ENCODE data around the gene TAF15. TPM values are rescaled to one million over a fixed set of nuclear protein-coding genes. Genes with fewer than 3 reads are reported as not detected.

The TAF15 gene
- total and polyA plus RNA-seq, 2 of the 13 experiments (the other 11 are each of a cell fraction or from before 2014, with no cell fraction given), result 25.2 to 26.5 TPM

- TF ChIP-seq ZNF280B (CRISPR knock-in tag; IDR thresholded peaks at IDR 0.05; ENCODE audit: borderline replicate concordance), result no peak
- peak; percentile 67; the same call in 1 of the 2 replicates for TF ChIP-seq HNF1B (CRISPR knock-in tag; IDR thresholded peaks at IDR 0.05)
- no peak for TF ChIP-seq HINFP (CRISPR knock-in tag; IDR thresholded peaks at IDR 0.05; ENCODE audit: low read depth)
- TF ChIP-seq KLF12 (CRISPR knock-in tag; IDR thresholded peaks at IDR 0.05; ENCODE audit: borderline replicate concordance), result no peak
- TF ChIP-seq ZNF232 (CRISPR knock-in tag; IDR thresholded peaks at IDR 0.05; ENCODE audit: borderline replicate concordance), result 0 out of 2 replicates have a peak, but pooled peaks have one; percentile 13
- peak; percentile 78; the same call in 1 of the 2 replicates for TF ChIP-seq ZNF589 (CRISPR knock-in tag; conservative IDR thresholded peaks at IDR 0.05)
- TF ChIP-seq ZBTB7A (CRISPR knock-in tag; IDR thresholded peaks at IDR 0.05), result no peak
- peak; percentile 100 for TF ChIP-seq PRDM10 (CRISPR knock-in tag; IDR thresholded peaks at IDR 0.05; ENCODE audit: low read depth)
- 0 out of 2 replicates have a peak, but pooled peaks have one; percentile 45 for TF ChIP-seq ZNF570 (CRISPR knock-in tag; IDR thresholded peaks at IDR 0.05; ENCODE audit: borderline replicate concordance)
- no peak for TF ChIP-seq IKZF1 (IDR thresholded peaks at IDR 0.05)
- TF ChIP-seq KDM3A (CRISPR knock-in tag; IDR thresholded peaks at IDR 0.05; ENCODE audit: low read depth), result no peak; the same call in 1 of the 2 replicates
- no peak for TF ChIP-seq ZNF10 (CRISPR knock-in tag; IDR thresholded peaks at IDR 0.05; ENCODE audit: borderline replicate concordance, low read depth)
- peak; percentile 82; the same call in 1 of the 2 replicates for TF ChIP-seq ZNF703 (CRISPR knock-in tag; IDR thresholded peaks at IDR 0.05; ENCODE audit: borderline replicate concordance)
- no peak for TF ChIP-seq SRF (IDR thresholded peaks at IDR 0.05; ENCODE audit: low read depth, low read length)
- peak; percentile 67 for TF ChIP-seq SP2 (CRISPR knock-in tag; IDR thresholded peaks at IDR 0.05)
- TF ChIP-seq GATAD2A (CRISPR knock-in tag; IDR thresholded peaks at IDR 0.05), result 0 out of 2 replicates have a peak, but pooled peaks have one; percentile 7
- no peak for TF ChIP-seq TFAP4 (IDR thresholded peaks at IDR 0.05; ENCODE audit: borderline replicate concordance, low read depth)
- peak; percentile 75; the same call in 1 of the 2 replicates for TF ChIP-seq RFXAP (CRISPR knock-in tag; IDR thresholded peaks at IDR 0.05; ENCODE audit: borderline replicate concordance)
- no peak for TF ChIP-seq HMGA1 (CRISPR knock-in tag; conservative IDR thresholded peaks at IDR 0.05)
These were observed at the start of gene TAF15 (continued) for GRCh38 chr17:35808962-35809854.

Measured in HepG2 (cell line).